HCT116 (cell line): ENCODE measurements around the gene ATP1A4. TPM values are rescaled to one million over a fixed set of nuclear protein-coding genes. Genes with fewer than 3 reads are reported as not detected.

Source experiments
- ATAC-seq: fragments of 200-7000 bp; cut with Tn5 transposase; 2 replicates; pipeline ENCODE4 v1.9.1; 2020; ENCODE audit warnings: mild to moderate bottlenecking, moderate library complexity
- BruUV-seq: library from RNA; stranded (reverse); fragments of 400-500 nt; replicated peaks from 2 replicates; lab custom pipeline; 2021; lab: Mats Ljungman, UMichigan
- CTCF ChIA-PET: fragments of 300-600 bp; sonication (Branson Sonifier 250); formaldehyde crosslinking; loops from one replicate; lab custom pipeline; 2021; ENCODE audit warnings: antibody characterized with exemption; lab: Charles Lee
- POLR2A ChIA-PET: fragments of 300-600, 350-600 bp; sonication (Branson Sonifier 250); formaldehyde crosslinking; loops from one replicate; lab custom pipeline; 2021; ENCODE audit warnings: antibody characterized with exemption; lab: Charles Lee
- RAD21 ChIA-PET, 2 experiments: fragments of 300-600 bp; sonication (Branson Sonifier 250); formaldehyde crosslinking; loops; one replicate each; lab custom pipeline; 2023; ENCODE audit warnings: low total read pairs in 2 of 2; ENCODE audit not compliant: uncharacterized antibody in 2 of 2, unreplicated experiment in 2 of 2, low non-redundant PET in 1 of 2; lab: Charles Lee
- DNase-seq: peaks from one replicate; pipeline ENCODE4 v3.0.0-alpha.2; 2010; ENCODE audit warnings: low read depth, low spot score
- H2AFZ ChIP-seq: fragments of 200-600 bp; shearing (Covaris generic), sonication (generic); 2 replicates; pipeline ENCODE4 v1.6.1; 2017; ENCODE audit warnings: low read depth, mixed run types, mixed read lengths, antibody characterized with exemption, low read length; ENCODE audit not compliant: poor library complexity, severe bottlenecking
- H3K27ac ChIP-seq: 2 replicates; pipeline ENCODE4 v1.5.1; 2012; ENCODE audit warnings: low read depth, low read length
- H3K27me3 ChIP-seq: fragments of 200-600 bp; sonication (generic); 2 replicates; pipeline ENCODE4 v1.6.1; 2016; ENCODE audit warnings: mixed run types, low read length, mixed read lengths; ENCODE audit not compliant: insufficient read depth
- H3K36me3 ChIP-seq, 2 experiments: fragments of 200-500 bp in 1 of 2; fragments of 200-600 bp in 1 of 2; sonication (Bioruptor generic) in 1 of 2; sonication (generic) in 1 of 2; 2 replicates each; pipeline versions ENCODE4 v1.5.1 to v1.6.1; 2014 to 2016; ENCODE audit warnings: low read length in 2 of 2, inconsistent platforms in 1 of 2, mixed read lengths in 1 of 2, mixed run types in 1 of 2; ENCODE audit not compliant: insufficient read depth in 2 of 2, control insufficient read depth in 1 of 2
- H3K4me1 ChIP-seq, 2 experiments: fragments of 200-600 bp in 1 of 2; sonication (generic) in 1 of 2; 2 replicates each; pipeline versions ENCODE4 v1.5.1 to v1.6.1; 2012 to 2017; ENCODE audit warnings: low read length in 2 of 2, inconsistent platforms in 1 of 2, mild to moderate bottlenecking in 1 of 2, mixed read lengths in 1 of 2, mixed run types in 1 of 2, moderate library complexity in 1 of 2; ENCODE audit not compliant: insufficient read depth in 2 of 2, control insufficient read depth in 1 of 2
- H3K4me2 ChIP-seq: fragments of 200-600 bp; sonication (generic); 2 replicates; pipeline ENCODE4 v1.6.1; 2017; ENCODE audit warnings: mixed run types, low read length, mixed read lengths
- H3K4me3 ChIP-seq, 2 experiments: fragments of 200-600 bp in 1 of 2; sonication (generic) in 1 of 2; replicated peaks in 1 of 2; 2 replicates each; pipeline ENCODE4 v1.5.1; 2011 to 2016; ENCODE audit warnings: low read length in 2 of 2, control low read depth in 1 of 2, low read depth in 1 of 2, mild to moderate bottlenecking in 1 of 2, mixed read lengths in 1 of 2, mixed run types in 1 of 2
- H3K79me2 ChIP-seq: fragments of 200-600 bp; sonication (generic); 2 replicates; pipeline ENCODE4 v1.6.1; 2017; ENCODE audit warnings: mild to moderate bottlenecking, mixed run types, low read length, moderate library complexity, mixed read lengths; ENCODE audit not compliant: insufficient read depth
- H3K9ac ChIP-seq: fragments of 200-600 bp; sonication (generic); 2 replicates; pipeline ENCODE4 v1.6.1; 2016; ENCODE audit warnings: low read length, mixed read lengths
- H3K9me2 ChIP-seq: fragments of 200-600 bp; sonication (generic), shearing (Covaris generic); 2 replicates; pipeline ENCODE4 v1.6.1; 2017; ENCODE audit warnings: mixed run types, mild to moderate bottlenecking, moderate library complexity; ENCODE audit not compliant: insufficient read depth
- H3K9me3 ChIP-seq, 2 experiments: fragments of 200-500 bp in 1 of 2; fragments of 200-600 bp in 1 of 2; sonication (Bioruptor generic) in 1 of 2; sonication (generic) in 1 of 2; 2 replicates each; pipeline ENCODE4 v1.6.1; 2014 to 2017; ENCODE audit warnings: low read length in 2 of 2, mixed read lengths in 2 of 2, inconsistent platforms in 1 of 2, low read depth in 1 of 2, mild to moderate bottlenecking in 1 of 2, mixed run types in 1 of 2, moderate library complexity in 1 of 2; ENCODE audit not compliant: control insufficient read depth in 1 of 2, insufficient read depth in 1 of 2
- H4K20me1 ChIP-seq: fragments of 200-600 bp; sonication (generic), shearing (Covaris generic); 2 replicates; pipeline ENCODE4 v1.6.1; 2017; ENCODE audit warnings: mixed run types, mild to moderate bottlenecking, moderate library complexity; ENCODE audit not compliant: insufficient read depth
- CBX3 ChIP-seq: IDR thresholded peaks from 2 replicates; pipeline ENCODE4 v1.6.1; 2012; ENCODE audit warnings: low read depth
- CEBPB ChIP-seq: IDR thresholded peaks from 2 replicates; pipeline ENCODE4 v1.6.1; 2012; ENCODE audit warnings: low read depth
- EZH2 ChIP-seq: fragments of 200-600 bp; sonication (generic); IDR thresholded peaks from 2 replicates; pipeline ENCODE4 v1.6.1; 2017; ENCODE audit warnings: antibody characterized with exemption, mixed run types
- POLR2A ChIP-seq: IDR thresholded peaks from 2 replicates; pipeline ENCODE4 v1.7.0; 2011; ENCODE audit warnings: borderline replicate concordance; ENCODE audit not compliant: insufficient read depth, insufficient read length; ENCODE audit errors: extremely low read depth
- RAD21 ChIP-seq: IDR thresholded peaks from 2 replicates; pipeline ENCODE4 v1.6.1; 2012; ENCODE audit warnings: low read depth, mild to moderate bottlenecking
- SRF ChIP-seq: IDR thresholded peaks from 2 replicates; pipeline ENCODE4 v1.6.1; 2012; ENCODE audit warnings: low read depth
- ZNF274 ChIP-seq: fragments of 200-500 bp; sonication (Bioruptor generic); IDR thresholded peaks from 2 replicates; pipeline ENCODE4 v1.6.1; 2014; ENCODE audit warnings: mild to moderate bottlenecking, low read depth, low read length, inconsistent platforms
- intact Hi-C: fragments of 100-400 bp; cut with micrococcal nuclease; formaldehyde crosslinking; loops from 2 replicates; pipeline ENCODE4 v1.10.0; 2022
- total RNA-seq: library from RNA; stranded (reverse); gene quantifications from one replicate; pipeline ENCODE4 v1.2.1, GENCODE V29; 2021; ENCODE audit not compliant: unreplicated experiment
- TF ChIP-seq, protein P1 (sequence below), 3 experiments: fragments of 200-600 bp in 1 of 3; sonication (generic) in 1 of 3; IDR thresholded peaks in 2 of 3; conservative IDR thresholded peaks in 1 of 3; 2 replicates each; pipeline ENCODE4 v1.5.1; 2012 to 2017; ENCODE audit warnings: low read depth in 2 of 3, low read length in 2 of 3, antibody characterized with exemption in 1 of 3, borderline replicate concordance in 1 of 3, control low read depth in 1 of 3, mild to moderate bottlenecking in 1 of 3, mixed read lengths in 1 of 3, mixed run types in 1 of 3, moderate library complexity in 1 of 3; ENCODE audit not compliant: insufficient read depth in 1 of 3
- TF ChIP-seq, protein P2 (sequence below): IDR thresholded peaks from 2 replicates; pipeline ENCODE4 v1.6.1; 2012; ENCODE audit warnings: low read depth
- TF ChIP-seq, protein P3 (sequence below): IDR thresholded peaks from 2 replicates; pipeline ENCODE4 v1.6.1; 2012

ATP1A4 gene
- total RNA-seq, 1 experiment from 2014 or later: not detected

DNA sequence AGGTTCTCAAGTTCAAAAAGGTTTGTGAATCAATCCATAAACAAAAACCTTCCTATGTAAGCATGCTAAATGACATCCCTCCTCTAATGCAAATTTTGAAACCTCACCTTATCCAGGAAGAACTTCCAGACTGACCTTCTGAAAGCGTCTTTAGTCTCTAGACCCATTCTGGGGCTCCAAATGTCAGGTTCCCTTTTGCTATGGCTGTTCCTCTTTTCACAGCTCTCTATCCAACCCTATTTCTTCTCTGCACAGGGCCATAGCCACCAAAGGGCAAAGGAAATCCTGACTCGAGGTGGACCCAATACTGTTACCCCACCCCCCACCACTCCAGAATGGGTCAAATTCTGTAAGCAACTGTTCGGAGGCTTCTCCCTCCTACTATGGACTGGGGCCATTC, 3.4 kb downstream of the ATP1A4 start:
- RAD21 ChIA-PET: no interaction called here
- POLR2A ChIA-PET: no interaction called here
- TF ChIP-seq CBX3 (no peak), SRF (no peak), EZH2 (no peak), CEBPB (no peak), POLR2A (no peak), RAD21 (no peak), ZNF274 (no peak)
- TF ChIP-seq, protein P1, sequence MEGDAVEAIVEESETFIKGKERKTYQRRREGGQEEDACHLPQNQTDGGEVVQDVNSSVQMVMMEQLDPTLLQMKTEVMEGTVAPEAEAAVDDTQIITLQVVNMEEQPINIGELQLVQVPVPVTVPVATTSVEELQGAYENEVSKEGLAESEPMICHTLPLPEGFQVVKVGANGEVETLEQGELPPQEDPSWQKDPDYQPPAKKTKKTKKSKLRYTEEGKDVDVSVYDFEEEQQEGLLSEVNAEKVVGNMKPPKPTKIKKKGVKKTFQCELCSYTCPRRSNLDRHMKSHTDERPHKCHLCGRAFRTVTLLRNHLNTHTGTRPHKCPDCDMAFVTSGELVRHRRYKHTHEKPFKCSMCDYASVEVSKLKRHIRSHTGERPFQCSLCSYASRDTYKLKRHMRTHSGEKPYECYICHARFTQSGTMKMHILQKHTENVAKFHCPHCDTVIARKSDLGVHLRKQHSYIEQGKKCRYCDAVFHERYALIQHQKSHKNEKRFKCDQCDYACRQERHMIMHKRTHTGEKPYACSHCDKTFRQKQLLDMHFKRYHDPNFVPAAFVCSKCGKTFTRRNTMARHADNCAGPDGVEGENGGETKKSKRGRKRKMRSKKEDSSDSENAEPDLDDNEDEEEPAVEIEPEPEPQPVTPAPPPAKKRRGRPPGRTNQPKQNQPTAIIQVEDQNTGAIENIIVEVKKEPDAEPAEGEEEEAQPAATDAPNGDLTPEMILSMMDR (IDR thresholded peaks at IDR 0.05 in 2 of 3, conservative IDR thresholded peaks at IDR 0.05 in 1 of 3; ENCODE audit: borderline replicate concordance in 1 of 3, insufficient read depth in 1 of 3, low read depth in 2 of 3, low read length in 2 of 3): no peak
- TF ChIP-seq, protein P2, sequence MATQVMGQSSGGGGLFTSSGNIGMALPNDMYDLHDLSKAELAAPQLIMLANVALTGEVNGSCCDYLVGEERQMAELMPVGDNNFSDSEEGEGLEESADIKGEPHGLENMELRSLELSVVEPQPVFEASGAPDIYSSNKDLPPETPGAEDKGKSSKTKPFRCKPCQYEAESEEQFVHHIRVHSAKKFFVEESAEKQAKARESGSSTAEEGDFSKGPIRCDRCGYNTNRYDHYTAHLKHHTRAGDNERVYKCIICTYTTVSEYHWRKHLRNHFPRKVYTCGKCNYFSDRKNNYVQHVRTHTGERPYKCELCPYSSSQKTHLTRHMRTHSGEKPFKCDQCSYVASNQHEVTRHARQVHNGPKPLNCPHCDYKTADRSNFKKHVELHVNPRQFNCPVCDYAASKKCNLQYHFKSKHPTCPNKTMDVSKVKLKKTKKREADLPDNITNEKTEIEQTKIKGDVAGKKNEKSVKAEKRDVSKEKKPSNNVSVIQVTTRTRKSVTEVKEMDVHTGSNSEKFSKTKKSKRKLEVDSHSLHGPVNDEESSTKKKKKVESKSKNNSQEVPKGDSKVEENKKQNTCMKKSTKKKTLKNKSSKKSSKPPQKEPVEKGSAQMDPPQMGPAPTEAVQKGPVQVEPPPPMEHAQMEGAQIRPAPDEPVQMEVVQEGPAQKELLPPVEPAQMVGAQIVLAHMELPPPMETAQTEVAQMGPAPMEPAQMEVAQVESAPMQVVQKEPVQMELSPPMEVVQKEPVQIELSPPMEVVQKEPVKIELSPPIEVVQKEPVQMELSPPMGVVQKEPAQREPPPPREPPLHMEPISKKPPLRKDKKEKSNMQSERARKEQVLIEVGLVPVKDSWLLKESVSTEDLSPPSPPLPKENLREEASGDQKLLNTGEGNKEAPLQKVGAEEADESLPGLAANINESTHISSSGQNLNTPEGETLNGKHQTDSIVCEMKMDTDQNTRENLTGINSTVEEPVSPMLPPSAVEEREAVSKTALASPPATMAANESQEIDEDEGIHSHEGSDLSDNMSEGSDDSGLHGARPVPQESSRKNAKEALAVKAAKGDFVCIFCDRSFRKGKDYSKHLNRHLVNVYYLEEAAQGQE: no peak
- TF ChIP-seq, protein P3, sequence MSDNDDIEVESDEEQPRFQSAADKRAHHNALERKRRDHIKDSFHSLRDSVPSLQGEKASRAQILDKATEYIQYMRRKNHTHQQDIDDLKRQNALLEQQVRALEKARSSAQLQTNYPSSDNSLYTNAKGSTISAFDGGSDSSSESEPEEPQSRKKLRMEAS: no peak
- H3K36me3 ChIP-seq: no peaks in the 10 kb centered on the region
- H3K4me1 ChIP-seq: no peaks in the 10 kb centered on the region
- no peaks in the 10 kb centered on the region for H3K9me2 ChIP-seq
- CTCF ChIA-PET: no interaction called here
- no peak overlapping the region for H3K4me3 ChIP-seq
- DNase-seq: no peak
- no peaks in the 10 kb centered on the region for H3K27me3 ChIP-seq
- H4K20me1 ChIP-seq: no peaks in the 10 kb centered on the region
- H3K79me2 ChIP-seq: no peaks in the 10 kb centered on the region
- intact Hi-C loops: no loop called here
- H3K27ac ChIP-seq: no peak overlapping the region
- H2AFZ ChIP-seq: no peak overlapping the region
- no TSS peak for BruUV-seq
- H3K9me3 ChIP-seq: no peaks in the 10 kb centered on the region
- no peak for ATAC-seq
- no peak overlapping the region for H3K4me2 ChIP-seq
- H3K9ac ChIP-seq: no peak overlapping the region
